H1 (cell line): Measurements from ENCODE around the gene WNK2. TPM values are rescaled to one million over a fixed set of nuclear protein-coding genes. Genes with fewer than 3 reads are reported as not detected.

Experiments used
- CBX5 ChIP-seq: fragments of 300-800, 300-1000 bp; sonication (generic); IDR thresholded peaks from 2 replicates; pipeline ENCODE4 v1.7.1; 2016; ENCODE audit warnings: antibody characterized with exemption, low read length, low read depth
- EGR1 ChIP-seq: IDR thresholded peaks from 2 replicates; pipeline ENCODE4 v1.6.1; 2011; ENCODE audit warnings: low read depth, low read length, borderline replicate concordance
- EZH2 ChIP-seq: fragments of 200-600 bp; sonication (generic); IDR thresholded peaks from 2 replicates; pipeline ENCODE4 v1.7.1; 2012; ENCODE audit warnings: low read depth, mild to moderate bottlenecking, moderate library complexity, low read length, inconsistent platforms; ENCODE audit not compliant: severe bottlenecking
- RFX5 ChIP-seq: IDR thresholded peaks from 2 replicates; pipeline ENCODE4 v1.6.1; 2011; ENCODE audit warnings: low read depth, low read length, improper control_type of control experiment, borderline replicate concordance
- polyA plus RNA-seq, 7 experiments: library from polyadenylated mRNA; depleted of rRNA in 3 of 7; stranded (reverse) in 5 of 7; unstranded in 2 of 7; fragments of >200 nt in 5 of 7; fragments of 200-250 nt in 2 of 7; gene quantifications; 1 replicate in 5 of 7; 2 replicates in 1 of 7; 4 replicates in 1 of 7; pipeline versions ENCODE4 v1.2.1 to v1.2.3, GENCODE V29; 2011 to 2013; ENCODE audit warnings: missing spikeins in 2 of 7, mixed read lengths in 2 of 7
- total RNA-seq: library from RNA; stranded (reverse); fragmentation: NEBNext Ultra II Directional; extraction: Animal tissue kit (Norgen Biotek cat#: 25700); gene quantifications from 2 replicates; pipeline ENCODE4 v1.2.1, GENCODE V29; 2021

WNK2 gene
- total and polyA plus RNA-seq, 2 of the 8 experiments (the other 6 are each of a cell fraction or from before 2014, with no cell fraction given): 12.0 to 87.2 TPM

DNA sequence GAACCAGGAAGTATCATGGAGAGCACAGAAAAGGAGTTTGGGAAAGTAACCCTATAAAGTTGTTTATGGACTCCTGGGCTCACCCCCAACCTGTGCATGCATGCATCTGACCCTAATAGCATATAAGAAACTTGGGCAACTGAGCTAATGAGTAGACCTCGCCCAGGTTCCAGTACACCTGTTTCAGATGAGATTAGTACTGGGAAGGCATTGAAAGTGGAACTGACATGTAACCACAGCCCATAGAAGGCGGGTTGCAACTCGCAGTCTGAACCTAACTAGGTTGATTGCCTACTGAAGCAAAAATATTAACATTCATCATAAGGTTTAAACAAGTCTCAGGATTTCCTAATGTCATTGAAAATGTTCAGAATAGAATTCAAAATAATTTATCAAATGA is 87.0 kb downstream of the WNK2 start (continued):
- TF ChIP-seq CBX5 (no peak), RFX5 (no peak), EZH2 (no peak), EGR1 (no peak)
